SH-SY5Y (cell line): Measurements from ENCODE around the gene PIGX.

Experiments used
- GATA2 ChIP-seq: IDR thresholded peaks from 2 replicates; pipeline ENCODE4 v1.6.1; 2011; ENCODE audit warnings: mild to moderate bottlenecking, low read depth, low read length
- GATA3 ChIP-seq: IDR thresholded peaks from 2 replicates; pipeline ENCODE4 v1.6.1; 2011; ENCODE audit warnings: low read depth, mild to moderate bottlenecking, low read length, moderate library complexity

DNA sequence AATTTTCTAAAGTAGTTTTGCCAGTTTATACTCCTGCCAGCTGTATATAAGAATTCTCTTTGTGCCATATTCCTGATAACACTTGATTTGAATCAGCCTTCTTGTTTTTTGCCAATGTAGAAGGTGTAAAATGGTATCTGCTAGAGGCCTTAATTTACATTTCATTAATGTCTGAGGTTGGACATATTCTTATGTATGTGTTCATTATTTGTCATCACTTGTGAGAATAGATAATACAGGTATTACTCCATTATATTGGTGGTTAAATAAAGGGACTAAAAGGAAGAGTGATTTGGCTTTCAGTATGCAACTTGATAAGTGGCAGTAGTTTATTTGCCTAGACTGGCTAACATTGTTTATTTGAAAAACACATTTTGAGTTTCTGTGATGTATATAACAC is 53.3 kb downstream of the PIGX start:
- TF ChIP-seq GATA2 = no peak
- TF ChIP-seq GATA3 = no peak
